Gastrocnemius medialis (tissue), 4 donors: ENCODE results near the gene CHSY1. TPM values are rescaled to one million over a fixed set of nuclear protein-coding genes. Genes with fewer than 3 reads are reported as not detected.
"Not testable (repeated sequence)": the region's sequence is repeated elsewhere in the genome, so short reads cannot be mapped to it uniquely, and the experiment has no call there.

ENCODE experiments used
- ATAC-seq, 2 donors: fragments of 150-250 bp; one replicate each; pipeline ENCODE4 v1.9.1; 2016
- DNase-seq, 2 donors: peaks; one replicate each; pipeline ENCODE4 v3.0.0-alpha.2; 2019
- H3K27ac ChIP-seq, 4 donors: fragments of 200-600 bp; sonication (generic); 1 replicate in 1 of 4; 2 replicates in 3 of 4; pipeline ENCODE4 v1.5.1; 2016 to 2018; ENCODE audit warnings: mild to moderate bottlenecking in 2 of 4, moderate library complexity in 1 of 4
- H3K27me3 ChIP-seq, 3 donors: fragments of 200-600 bp; sonication (generic) in 2 of 3; 1 replicate in 1 of 3; 2 replicates in 2 of 3; pipeline versions ENCODE4 v1.5.1 to v1.6.0; 2016 to 2019; ENCODE audit warnings: mild to moderate bottlenecking in 1 of 3, moderate library complexity in 1 of 3
- H3K36me3 ChIP-seq, 2 donors: fragments of 200-600 bp; sonication (generic) in 1 of 2; one replicate each; pipeline ENCODE4 v1.5.1; 2017 to 2018
- H3K4me1 ChIP-seq, 2 donors: fragments of 200-600 bp; sonication (generic) in 1 of 2; one replicate each; pipeline ENCODE4 v1.5.1; 2016 to 2017; ENCODE audit warnings: mild to moderate bottlenecking in 2 of 2
- H3K4me3 ChIP-seq, 4 donors: fragments of 200-600 bp; sonication (generic) in 3 of 4; 1 replicate in 1 of 4; 2 replicates in 3 of 4; pipeline ENCODE4 v1.5.1; 2016 to 2019; ENCODE audit warnings: mild to moderate bottlenecking in 2 of 4
- H3K9me3 ChIP-seq, 3 donors: fragments of 200-600 bp; sonication (generic) in 2 of 3; 1 replicate in 1 of 3; 2 replicates in 2 of 3; pipeline ENCODE4 v1.5.1; 2016 to 2019
- CTCF ChIP-seq, 5 experiments: fragments of 450-650 bp in 3 of 5; fragments of 200-600 bp in 2 of 5; sonication (generic) in 2 of 5; IDR thresholded peaks in 4 of 5; conservative IDR thresholded peaks in 1 of 5; 1 replicate in 4 of 5; 2 replicates in 1 of 5; pipeline ENCODE4 v1.5.1; 2016 to 2019; ENCODE audit warnings: antibody characterized with exemption in 5 of 5, mild to moderate bottlenecking in 3 of 5, moderate library complexity in 3 of 5
- POLR2A ChIP-seq, 2 donors: fragments of 450-650 bp; IDR thresholded peaks; one replicate each; pipeline ENCODE4 v1.6.1; 2017; ENCODE audit warnings: antibody characterized with exemption in 2 of 2, mild to moderate bottlenecking in 2 of 2, moderate library complexity in 2 of 2
- in situ Hi-C, 4 donors: fragments of 200-750 bp; cut with MboI; loops; one replicate each; pipeline versions ENCODE4 v1.15.0 to v1.8.0; 2017; ENCODE audit warnings: low sequenced_read_pairs in 4 of 4
- intact Hi-C: fragments of 100-400 bp; cut with DNase I; formaldehyde crosslinking; loops from one replicate; pipeline ENCODE4 v1.15.1; 2023; ENCODE audit warnings: low total_unique reads
- total RNA-seq, 4 donors: library from RNA; depleted of rRNA; stranded (reverse); fragments of >200 nt; gene quantifications; one replicate each; pipeline versions ENCODE4 v1.1.0 to v1.2.3, GENCODE V29; 2016

CHSY1 gene
- total RNA-seq, 4 donors from 2014 or later = 4.6 to 8.3 (median 7.1) TPM

- H3K4me1 ChIP-seq = peaks cover 5 to 7% of the 10 kb centered on the region in 2 donors
- no peak for ATAC-seq
- H3K27ac ChIP-seq = no peak overlapping the region
- DNase-seq = no peak
- H3K36me3 ChIP-seq = no peaks in the 10 kb centered on the region
- intact Hi-C loops = no loop called here
- TF ChIP-seq CTCF (IDR thresholded peaks at IDR 0.05 in 4 of 5, conservative IDR thresholded peaks at IDR 0.05 in 1 of 5) = no peak
- no peak for TF ChIP-seq POLR2A (IDR thresholded peaks at IDR 0.05)
- no peaks in the 10 kb centered on the region for H3K27me3 ChIP-seq
- no peaks in the 10 kb centered on the region for H3K9me3 ChIP-seq
- in situ Hi-C loops = no loop called here
- H3K4me3 ChIP-seq = no peak overlapping the region
Measured at GRCh38 chr15:101219441-101219840, 32.4 kb downstream of the CHSY1 start.

GRCh38 chr15:101217446-101217845 is 34.4 kb downstream of the CHSY1 start:
- H3K4me3 ChIP-seq = no peak overlapping the region
- in situ Hi-C loops = no loop called here
- peaks cover 0 to 5% of the 10 kb centered on the region in 2 donors for H3K4me1 ChIP-seq

GRCh38 chr15:101216100-101216499 is 35.7 kb downstream of the CHSY1 start:
- intact Hi-C loops = no loop called here

More at GRCh38 chr15:101217446-101217845, 34.4 kb downstream of the CHSY1 start:
- TF ChIP-seq POLR2A (IDR thresholded peaks at IDR 0.05) (no peak), CTCF (IDR thresholded peaks at IDR 0.05 in 4 of 5, conservative IDR thresholded peaks at IDR 0.05 in 1 of 5) (no peak)
- Histone ChIP-seq H3K27me3 (no peaks in the 10 kb centered on the region), H3K36me3 (no peaks in the 10 kb centered on the region), H3K9me3 (no peaks in the 10 kb centered on the region), H3K27ac (no peak overlapping the region)
- ATAC-seq = no peak
- intact Hi-C loops = no loop called here
- DNase-seq = no peak

GRCh38 chr15:101215681-101216080 is 36.2 kb downstream of the CHSY1 start:
- DNase-seq (no peak), ATAC-seq (no peak)
- Histone ChIP-seq H3K27ac (no peak overlapping the region), H3K36me3 (no peaks in the 10 kb centered on the region), H3K27me3 (no peaks in the 10 kb centered on the region), H3K4me3 (no peak overlapping the region), H3K9me3 (no peaks in the 10 kb centered on the region), H3K4me1 (peaks cover 3 to 6% of the 10 kb centered on the region in 2 donors)
- TF ChIP-seq POLR2A (IDR thresholded peaks at IDR 0.05) (no peak), CTCF (IDR thresholded peaks at IDR 0.05 in 4 of 5, conservative IDR thresholded peaks at IDR 0.05 in 1 of 5) (no peak)
- in situ Hi-C loops (no loop called here), intact Hi-C loops (no loop called here)

More at GRCh38 chr15:101216100-101216499, 35.7 kb downstream of the CHSY1 start:
- DNase-seq (no peak), ATAC-seq (no peak)
- Histone ChIP-seq H3K4me3 (no peak overlapping the region), H3K27me3 (no peaks in the 10 kb centered on the region), H3K4me1 (peaks cover 0 to 2% of the 10 kb centered on the region in 2 donors), H3K9me3 (no peaks in the 10 kb centered on the region), H3K36me3 (no peaks in the 10 kb centered on the region), H3K27ac (no peak overlapping the region)
- in situ Hi-C loops = no loop called here
- TF ChIP-seq POLR2A (IDR thresholded peaks at IDR 0.05) (no peak), CTCF (IDR thresholded peaks at IDR 0.05 in 4 of 5, conservative IDR thresholded peaks at IDR 0.05 in 1 of 5) (no peak)

GRCh38 chr15:101214435-101215097 is 37.3 kb downstream of the CHSY1 start:
- H3K36me3 ChIP-seq, H3K27ac ChIP-seq, H3K9me3 ChIP-seq, ATAC-seq, in situ Hi-C loops, intact Hi-C loops, H3K4me3 ChIP-seq, DNase-seq, H3K27me3 ChIP-seq: not testable (repeated sequence)
- H3K4me1 ChIP-seq = peaks cover 14 to 16% of the 10 kb centered on the region in 2 donors
